Keratinocyte (primary cell): ENCODE measurements around the gene NDUFS6. TPM values are rescaled to one million over a fixed set of nuclear protein-coding genes. Genes with fewer than 3 reads are reported as not detected.

Experiments used
- DNase-seq: peaks from one replicate; pipeline ENCODE4 v3.0.0-alpha.2; 2011; ENCODE audit warnings: low read depth, missing footprints, low spot score
- FAIRE-seq: peaks from 2 replicates; lab custom pipeline; 2011; peaks lifted over from hg19 to GRCh38; lab: Jason Lieb, UNC
- H2AFZ ChIP-seq: 2 replicates; pipeline ENCODE4 v1.6.0; 2012; ENCODE audit warnings: low read length, control low read depth, inconsistent platforms; ENCODE audit not compliant: control insufficient read depth
- H3K27ac ChIP-seq: 2 replicates; pipeline ENCODE4 v1.5.1; 2011; ENCODE audit warnings: low read length; ENCODE audit not compliant: control insufficient read depth, insufficient read depth
- H3K27me3 ChIP-seq: 3 replicates; pipeline ENCODE4 v1.6.0; 2011; ENCODE audit warnings: low read length; ENCODE audit not compliant: control insufficient read depth, insufficient read depth; ENCODE audit errors: extremely low read depth
- H3K36me3 ChIP-seq, 2 experiments: 2 replicates in 1 of 2; 3 replicates in 1 of 2; pipeline ENCODE4 v1.5.1; 2011; ENCODE audit warnings: low read length in 2 of 2, mild to moderate bottlenecking in 1 of 2; ENCODE audit not compliant: control insufficient read depth in 2 of 2, insufficient read depth in 2 of 2; ENCODE audit errors: extremely low read depth in 1 of 2
- H3K4me1 ChIP-seq: 3 replicates; pipeline ENCODE4 v1.5.1; 2011; ENCODE audit warnings: low read length; ENCODE audit not compliant: control insufficient read depth, insufficient read depth; ENCODE audit errors: extremely low read depth
- H3K4me2 ChIP-seq: 3 replicates; pipeline ENCODE4 v1.6.0; 2011; ENCODE audit warnings: low read depth, low read length; ENCODE audit not compliant: control insufficient read depth, insufficient read depth; ENCODE audit errors: extremely low read depth
- H3K4me3 ChIP-seq, 3 experiments: fragments of 200-600 bp in 1 of 3; sonication (generic) in 1 of 3; 2 replicates in 2 of 3; 3 replicates in 1 of 3; pipeline ENCODE4 v1.5.1; 2011 to 2016; ENCODE audit warnings: low read length in 3 of 3, mild to moderate bottlenecking in 3 of 3, control low read depth in 2 of 3, inconsistent platforms in 1 of 3, low read depth in 1 of 3, mixed read lengths in 1 of 3, mixed run types in 1 of 3, moderate library complexity in 1 of 3; ENCODE audit not compliant: control insufficient read depth in 2 of 3, insufficient read depth in 2 of 3; ENCODE audit errors: extremely low read depth in 1 of 3
- H3K79me2 ChIP-seq: 2 replicates; pipeline ENCODE4 v1.6.0; 2012; ENCODE audit warnings: low read length; ENCODE audit not compliant: control insufficient read depth, insufficient read depth
- H3K9ac ChIP-seq: 3 replicates; pipeline ENCODE4 v1.6.0; 2011; ENCODE audit warnings: low read length; ENCODE audit not compliant: control insufficient read depth, insufficient read depth; ENCODE audit errors: extremely low read depth
- H3K9me1 ChIP-seq: 3 replicates; pipeline ENCODE4 v1.6.0; 2011; ENCODE audit warnings: low read length; ENCODE audit not compliant: control insufficient read depth, insufficient read depth; ENCODE audit errors: extremely low read depth
- H3K9me3 ChIP-seq: 2 replicates; pipeline ENCODE4 v1.5.1; 2012; ENCODE audit warnings: low read depth, low read length; ENCODE audit not compliant: control insufficient read depth
- H4K20me1 ChIP-seq: 3 replicates; pipeline ENCODE4 v1.6.0; 2011; ENCODE audit warnings: low read length; ENCODE audit not compliant: control insufficient read depth, insufficient read depth; ENCODE audit errors: extremely low read depth
- EZH2 ChIP-seq: IDR thresholded peaks from one replicate; pipeline ENCODE4 v1.6.1; 2012; ENCODE audit warnings: inconsistent platforms, mild to moderate bottlenecking, low read length, moderate library complexity
- dilution Hi-C: fragments of 300-500 bp; cut with MboI; formaldehyde crosslinking; loops from one replicate; pipeline ENCODE4 v1.7.0; 2020; ENCODE audit warnings: low sequenced_read_pairs; ENCODE audit not compliant: extremely low pct_ligation_motif_present
- polyA plus RNA-seq, 5 experiments: library from polyadenylated mRNA; depleted of rRNA in 3 of 5; stranded (reverse) in 3 of 5; stranded (forward) in 1 of 5; unstranded in 1 of 5; fragments of >200 nt; gene quantifications; 1 replicate in 1 of 5; 2 replicates in 3 of 5; 3 replicates in 1 of 5; pipeline versions ENCODE4 v1.2.1 to v1.2.3, GENCODE V29; 2011 to 2012; ENCODE audit warnings: missing spikeins in 2 of 5, low read depth in 1 of 5, low replicate concordance in 1 of 5
- TF ChIP-seq, protein P1 (sequence below), 3 experiments: IDR thresholded peaks in 1 of 3; conservative IDR thresholded peaks in 1 of 3; optimal IDR thresholded peaks in 1 of 3; 2 replicates in 2 of 3; 3 replicates in 1 of 3; pipeline versions ENCODE3 to v1.5.1; 2011; ENCODE audit warnings: low read length in 3 of 3, mild to moderate bottlenecking in 3 of 3, moderate library complexity in 2 of 3, control low read depth in 1 of 3, inconsistent platforms in 1 of 3; ENCODE audit not compliant: insufficient read depth in 2 of 3; ENCODE audit errors: extremely low read depth in 1 of 3

The NDUFS6 gene
- polyA plus RNA-seq, 1 donor (not counting 4 experiments of a cell fraction or from before 2014, with no cell fraction given), result 66.3 TPM

DNA sequence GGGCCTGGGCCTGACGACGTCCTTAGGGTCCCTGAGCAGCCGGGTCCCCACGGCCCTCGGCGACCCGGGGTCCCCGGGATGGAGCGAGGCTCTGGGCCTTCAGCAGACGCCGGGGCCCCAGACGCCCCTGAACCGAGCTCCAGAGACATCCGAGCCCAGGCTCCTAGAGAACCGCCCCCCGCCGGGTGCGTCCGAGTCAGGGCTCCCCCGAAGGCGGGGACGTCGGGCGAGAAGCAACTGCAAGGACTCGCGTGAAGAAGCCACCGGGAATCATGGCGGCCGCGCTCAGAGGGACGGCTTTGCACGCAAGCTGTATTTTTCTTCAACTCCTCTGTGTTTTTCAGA lies 56.0 kb downstream of the NDUFS6 start:
- Histone ChIP-seq H2AFZ (no peak overlapping the region), H3K9me3 (no peaks in the 10 kb centered on the region), H3K4me3 (no peak overlapping the region), H3K36me3 (no peaks in the 10 kb centered on the region), H3K4me1 (no peaks in the 10 kb centered on the region), H4K20me1 (no peaks in the 10 kb centered on the region), H3K4me2 (no peak overlapping the region), H3K27ac (no peak overlapping the region), H3K79me2 (no peaks in the 10 kb centered on the region), H3K9me1 (no peaks in the 10 kb centered on the region), H3K27me3 (peaks cover 7% of the 10 kb centered on the region), H3K9ac (no peak overlapping the region)
- dilution Hi-C loops, result no loop called here
- no peak for FAIRE-seq
- DNase-seq, result no peak
- no peak for TF ChIP-seq EZH2
- TF ChIP-seq, protein P1, sequence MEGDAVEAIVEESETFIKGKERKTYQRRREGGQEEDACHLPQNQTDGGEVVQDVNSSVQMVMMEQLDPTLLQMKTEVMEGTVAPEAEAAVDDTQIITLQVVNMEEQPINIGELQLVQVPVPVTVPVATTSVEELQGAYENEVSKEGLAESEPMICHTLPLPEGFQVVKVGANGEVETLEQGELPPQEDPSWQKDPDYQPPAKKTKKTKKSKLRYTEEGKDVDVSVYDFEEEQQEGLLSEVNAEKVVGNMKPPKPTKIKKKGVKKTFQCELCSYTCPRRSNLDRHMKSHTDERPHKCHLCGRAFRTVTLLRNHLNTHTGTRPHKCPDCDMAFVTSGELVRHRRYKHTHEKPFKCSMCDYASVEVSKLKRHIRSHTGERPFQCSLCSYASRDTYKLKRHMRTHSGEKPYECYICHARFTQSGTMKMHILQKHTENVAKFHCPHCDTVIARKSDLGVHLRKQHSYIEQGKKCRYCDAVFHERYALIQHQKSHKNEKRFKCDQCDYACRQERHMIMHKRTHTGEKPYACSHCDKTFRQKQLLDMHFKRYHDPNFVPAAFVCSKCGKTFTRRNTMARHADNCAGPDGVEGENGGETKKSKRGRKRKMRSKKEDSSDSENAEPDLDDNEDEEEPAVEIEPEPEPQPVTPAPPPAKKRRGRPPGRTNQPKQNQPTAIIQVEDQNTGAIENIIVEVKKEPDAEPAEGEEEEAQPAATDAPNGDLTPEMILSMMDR (optimal IDR thresholded peaks at IDR 0.05 in 1 of 3, IDR thresholded peaks at IDR 0.05 in 1 of 3, conservative IDR thresholded peaks at IDR 0.05 in 1 of 3; ENCODE audit: extremely low read depth in 1 of 3, insufficient read depth in 2 of 3, low read length in 3 of 3), result no peak

DNA sequence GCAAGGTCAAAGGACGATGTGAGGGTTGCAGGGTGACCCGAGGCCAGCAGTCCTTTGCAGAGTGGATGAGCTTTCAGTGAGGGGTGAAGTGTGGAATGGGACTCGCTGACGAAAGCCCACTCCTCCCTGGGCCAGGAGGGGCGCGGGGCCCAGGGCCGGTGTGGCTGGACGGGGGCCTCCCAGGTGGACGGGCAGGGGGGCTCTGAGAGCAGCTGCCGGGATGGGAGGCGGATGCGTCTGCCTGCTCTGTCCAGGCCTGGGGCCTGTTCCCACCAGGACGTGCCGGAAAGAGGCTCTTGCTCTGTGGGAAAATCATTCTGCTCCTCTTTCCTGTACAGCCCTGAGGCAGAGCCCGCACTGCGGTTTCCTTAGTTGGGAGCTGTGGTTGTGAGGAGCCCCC lies 57.2 kb downstream of the NDUFS6 start:
- H3K27ac ChIP-seq, result no peak overlapping the region
- FAIRE-seq (no peak), DNase-seq (no peak)
- no peak overlapping the region for H3K4me2 ChIP-seq
- no peaks in the 10 kb centered on the region for H3K4me1 ChIP-seq
- H2AFZ ChIP-seq, result no peak overlapping the region
- peaks cover 7% of the 10 kb centered on the region for H3K27me3 ChIP-seq
- dilution Hi-C loops, result no loop called here
- no peak overlapping the region for H3K4me3 ChIP-seq
- H3K9ac ChIP-seq, result no peak overlapping the region
- H4K20me1 ChIP-seq, result no peaks in the 10 kb centered on the region
- no peaks in the 10 kb centered on the region for H3K9me3 ChIP-seq
- H3K79me2 ChIP-seq, result no peaks in the 10 kb centered on the region
- no peaks in the 10 kb centered on the region for H3K9me1 ChIP-seq
- TF ChIP-seq EZH2, result no peak
- TF ChIP-seq, protein P1 (optimal IDR thresholded peaks at IDR 0.05 in 1 of 3, IDR thresholded peaks at IDR 0.05 in 1 of 3, conservative IDR thresholded peaks at IDR 0.05 in 1 of 3; ENCODE audit: extremely low read depth in 1 of 3, insufficient read depth in 2 of 3, low read length in 3 of 3), result no peak
- no peaks in the 10 kb centered on the region for H3K36me3 ChIP-seq
